GM11168 (cell line): ENCODE measurements around the gene NMNAT1.
"Not testable (repeated sequence)": the region's sequence is repeated elsewhere in the genome, so short reads cannot be mapped to it uniquely, and the experiment has no call there.

ENCODE experiments used
- in situ Hi-C: fragments of 300-500 bp; cut with MboI; formaldehyde crosslinking; loops from one replicate; pipeline ENCODE4 v1.12.0; 2022; ENCODE audit warnings: low sequenced_read_pairs; ENCODE audit not compliant: unreplicated experiment

Gene NMNAT1

GRCh38 chr1:10005248-10005647 lies 62.0 kb downstream of the NMNAT1 start:
- in situ Hi-C loops: not testable (repeated sequence)

- in situ Hi-C loops: no loop called here
Observed at GRCh38 chr1:10007169-10007568, 63.9 kb downstream of the NMNAT1 start.

GRCh38 chr1:10014016-10014415 lies 70.7 kb downstream of the NMNAT1 start:
- in situ Hi-C loops: no loop called here

- in situ Hi-C loops: no loop called here
Observed at GRCh38 chr1:10019561-10019960, 76.3 kb downstream of the NMNAT1 start.

GRCh38 chr1:10020086-10020485 lies 76.8 kb downstream of the NMNAT1 start:
- in situ Hi-C loops: loop anchor here (10.0 kb wide), 1 partner anchor 135 kb away; no protein-coding TSS in a partner anchor

GRCh38 chr1:10020678-10021077 lies 77.4 kb downstream of the NMNAT1 start:
- in situ Hi-C loops: loop anchor here (10.0 kb wide), 1 partner anchor 136 kb away; no protein-coding TSS in a partner anchor

- in situ Hi-C loops: loop anchor here (10.0 kb wide), 1 partner anchor 137 kb away; no protein-coding TSS in a partner anchor
Observed at GRCh38 chr1:10021992-10022391, 78.7 kb downstream of the NMNAT1 start.

GRCh38 chr1:10022656-10023055 lies 79.4 kb downstream of the NMNAT1 start:
- in situ Hi-C loops: loop anchor here (10.0 kb wide), 1 partner anchor 138 kb away; no protein-coding TSS in a partner anchor

- in situ Hi-C loops: loop anchor here (10.0 kb wide), 1 partner anchor 141 kb away; no protein-coding TSS in a partner anchor
Observed at GRCh38 chr1:10025354-10025753, 82.1 kb downstream of the NMNAT1 start.

- in situ Hi-C loops: loop anchor here (10.0 kb wide), 1 partner anchor 142 kb away; no protein-coding TSS in a partner anchor
Observed at GRCh38 chr1:10027027-10027426, 83.8 kb downstream of the NMNAT1 start.

GRCh38 chr1:10028956-10029500 lies 85.8 kb downstream of the NMNAT1 start:
- in situ Hi-C loops: loop anchor here (10.0 kb wide), 1 partner anchor 144 kb away; no protein-coding TSS in a partner anchor

- in situ Hi-C loops: no loop called here
Observed at GRCh38 chr1:10031461-10031860, 88.2 kb downstream of the NMNAT1 start.

- in situ Hi-C loops: no loop called here
Observed at GRCh38 chr1:10032590-10033358, 89.5 kb downstream of the NMNAT1 start, which contains the start of gene UBE4B. TSS of gene UBE4B (plus strand) at chr1:10032958. CDS start at chr1:10033671, 713 bp downstream.

GRCh38 chr1:10033359-10033845 lies 90.1 kb downstream of the NMNAT1 start:
- in situ Hi-C loops: no loop called here
